HG03097 (cell line): ENCODE results near the gene GNPTG.
"Not testable (repeated sequence)": the region's sequence is repeated elsewhere in the genome, so short reads cannot be mapped to it uniquely, and the experiment has no call there.

Source experiments
- ATAC-seq: cut with Tn5 transposase; IDR thresholded peaks from one replicate; pipeline ENCODE4 v1.9.1; 2021; ENCODE audit not compliant: unreplicated experiment, low FRiP score

The GNPTG gene

GRCh38 chr16:1317479-1318267 is 34.1 kb upstream of the GNPTG start:
- no peak for ATAC-seq

- no peak for ATAC-seq
Measured at GRCh38 chr16:1318268-1318545, 33.5 kb upstream of the GNPTG start.

- ATAC-seq, result no peak
Measured at GRCh38 chr16:1319041-1319440, 32.7 kb upstream of the GNPTG start.

GRCh38 chr16:1320097-1320496 is 31.6 kb upstream of the GNPTG start:
- ATAC-seq, result no peak

- no peak for ATAC-seq
Measured at GRCh38 chr16:1320658-1321240, 31.0 kb upstream of the GNPTG start.

- ATAC-seq, result no peak
Measured at GRCh38 chr16:1322407-1322806, 29.3 kb upstream of the GNPTG start.

GRCh38 chr16:1323296-1324239 is 28.2 kb upstream of the GNPTG start:
- ATAC-seq, result no peak

- no peak for ATAC-seq
Measured at GRCh38 chr16:1324286-1324826, 27.4 kb upstream of the GNPTG start.

- no peak for ATAC-seq
Measured at GRCh38 chr16:1325261-1325660, 26.5 kb upstream of the GNPTG start.

- ATAC-seq, result no peak
Measured at GRCh38 chr16:1325673-1326371, 25.9 kb upstream of the GNPTG start.

- ATAC-seq, result no peak
Measured at GRCh38 chr16:1326391-1326790, 25.3 kb upstream of the GNPTG start.

- no peak for ATAC-seq
Measured at GRCh38 chr16:1326946-1327618, 24.6 kb upstream of the GNPTG start.

GRCh38 chr16:1327619-1327947 is 24.1 kb upstream of the GNPTG start:
- no peak for ATAC-seq

GRCh38 chr16:1328136-1328535 is 23.6 kb upstream of the GNPTG start:
- ATAC-seq, result not testable (repeated sequence)

GRCh38 chr16:1328961-1329360 is 22.8 kb upstream of the GNPTG start:
- ATAC-seq, result not testable (repeated sequence)

- ATAC-seq, result no peak
Measured at GRCh38 chr16:1330260-1330914, 21.3 kb upstream of the GNPTG start.

- ATAC-seq, result no peak
Measured at GRCh38 chr16:1330931-1331711, 20.6 kb upstream of the GNPTG start.

- no peak for ATAC-seq
Measured at GRCh38 chr16:1331712-1332617, 19.8 kb upstream of the GNPTG start.
